AG09309 (cell line): ENCODE measurements around the gene KRT3.

ENCODE experiments used
- DNase-seq: peaks from one replicate; pipeline ENCODE4 v3.0.0-alpha.2; 2010; ENCODE audit warnings: low read depth
- H3K4me3 ChIP-seq: 2 replicates; pipeline ENCODE4 v1.5.1; 2011; ENCODE audit warnings: mild to moderate bottlenecking, low read depth, low read length, moderate library complexity; ENCODE audit not compliant: control insufficient read depth
- CTCF ChIP-seq: IDR thresholded peaks from 2 replicates; pipeline ENCODE4 v1.5.1; 2011; ENCODE audit warnings: mild to moderate bottlenecking, low read depth, low read length, inconsistent platforms; ENCODE audit not compliant: insufficient read depth, control insufficient read depth; ENCODE audit errors: missing control alignments

KRT3 gene

GRCh38 chr12:52836491-52837412, 40.8 kb upstream of the KRT3 start:
- TF ChIP-seq CTCF = no peak
- H3K4me3 ChIP-seq = no peak overlapping the region
- DNase-seq = no peak

- TF ChIP-seq CTCF = no peak
- DNase-seq = no peak
- H3K4me3 ChIP-seq = no peak overlapping the region
Observed at GRCh38 chr12:52836042-52836466, 40.1 kb upstream of the KRT3 start.

- TF ChIP-seq CTCF = no peak
- no peak for DNase-seq
- no peak overlapping the region for H3K4me3 ChIP-seq
Observed at GRCh38 chr12:52835271-52836041, 39.5 kb upstream of the KRT3 start.

GRCh38 chr12:52834727-52835001, 38.7 kb upstream of the KRT3 start:
- no peak overlapping the region for H3K4me3 ChIP-seq
- DNase-seq = no peak
- TF ChIP-seq CTCF = no peak

GRCh38 chr12:52833922-52834726, 38.2 kb upstream of the KRT3 start, which contains the start of gene KRT79:
TSS of gene KRT79 (minus strand) at chr12:52834311. CDS start at chr12:52834260, 51 bp downstream.
- no peak for DNase-seq
- TF ChIP-seq CTCF = no peak
- no peak within 1 kb of the TSS for H3K4me3 ChIP-seq
